ENCODE measurements around the gene PDCD5. TPM values are rescaled to one million over a fixed set of nuclear protein-coding genes. Genes with fewer than 3 reads are reported as not detected.

PDCD5 gene
- total RNA-seq, 1 experiment from 2014 or later = 118 TPM

DNA sequence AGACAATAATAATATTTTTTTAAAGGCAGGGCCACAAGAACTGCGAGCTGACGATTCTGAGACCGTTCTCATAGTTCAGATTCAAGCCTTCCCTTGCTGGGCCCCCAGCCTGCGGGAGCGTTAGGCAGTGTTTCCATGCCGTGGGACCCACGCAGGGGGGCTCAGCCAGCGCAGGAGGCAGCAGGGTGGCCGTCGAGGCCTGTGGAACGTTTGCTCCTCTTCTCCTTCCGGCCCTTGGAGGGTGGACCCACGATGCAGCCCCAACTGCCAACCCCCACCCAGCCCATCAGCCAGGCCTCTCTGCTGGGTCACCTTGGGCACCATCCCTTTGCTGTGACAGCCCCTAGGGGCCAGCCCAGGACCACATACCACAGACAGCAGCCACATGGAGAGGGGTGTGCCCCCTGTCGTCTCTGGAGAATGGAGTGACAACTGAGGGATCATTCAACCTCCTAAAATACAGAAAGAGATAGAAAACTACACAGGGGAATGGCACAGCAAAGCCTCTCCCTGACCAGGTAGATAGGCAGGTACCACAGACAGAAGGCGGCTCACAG lies 46.8 kb downstream of the PDCD5 start:
- Histone ChIP-seq H2BK120ac (ENCODE audit: low read depth, low read length, poor library complexity, severe bottlenecking) (no peak overlapping the region), H3K9me3 (ENCODE audit: control insufficient read depth, low read depth, low read length) (no peaks in the 10 kb centered on the region), H2BK20ac (ENCODE audit: low read depth, low read length, poor library complexity, severe bottlenecking) (no peak overlapping the region), H3K27ac (ENCODE audit: insufficient read length, low read depth, low read length) (no peak overlapping the region), H3K23ac (ENCODE audit: insufficient read length, low read depth, low read length) (no peak overlapping the region), H3K18ac (ENCODE audit: insufficient read length, low read depth, low read length) (no peak overlapping the region), H3T11ph (ENCODE audit: low read length) (no peak overlapping the region), H3K9ac (ENCODE audit: extremely low read depth, insufficient read length, low read length) (no peak overlapping the region), H3K79me1 (ENCODE audit: insufficient read depth, low read depth, low read length, poor library complexity, severe bottlenecking) (no peaks in the 10 kb centered on the region), H2BK5ac (ENCODE audit: insufficient read length, low read length) (no peak overlapping the region), H2AFZ (ENCODE audit: low read length) (no peak overlapping the region), H3K56ac (ENCODE audit: insufficient read length, low read depth, low read length) (no peak overlapping the region), H3K4me2 (ENCODE audit: insufficient read depth, insufficient read length, low read length) (no peak overlapping the region), H3K27me3 (ENCODE audit: insufficient read depth, low read length) (no peaks in the 10 kb centered on the region), H3K4ac (ENCODE audit: low read depth, low read length) (no peak overlapping the region), H3K14ac (ENCODE audit: insufficient read depth, low read length) (no peak overlapping the region), H4K20me1 (ENCODE audit: control insufficient read depth, insufficient read depth, insufficient read length) (no peaks in the 10 kb centered on the region), H3K79me2 (ENCODE audit: insufficient read depth, low read length) (no peaks in the 10 kb centered on the region), H3K23me2 (ENCODE audit: insufficient read length, low read depth, low read length, poor library complexity, severe bottlenecking) (no peaks in the 10 kb centered on the region), H2BK15ac (ENCODE audit: low read depth, low read length) (no peak overlapping the region), H2AK5ac (ENCODE audit: insufficient read length, low read length) (no peak overlapping the region), H4K8ac (replicated peaks; ENCODE audit: insufficient read length, low read depth, low read length) (no peak overlapping the region), H4K5ac (ENCODE audit: insufficient read length, low read depth, low read length) (no peak overlapping the region), H2BK12ac (ENCODE audit: insufficient read length, low read depth, low read length) (no peak overlapping the region), H4K91ac (ENCODE audit: insufficient read length, low read depth, low read length) (no peak overlapping the region), H3K4me1 (ENCODE audit: insufficient read depth, low read length) (no peaks in the 10 kb centered on the region)
- Mint-ChIP-seq H3K27me3 (ENCODE audit: low read depth) (no peaks in the 10 kb centered on the region; the same call in none of the 2 replicates), H3K36me3 (ENCODE audit: insufficient read depth in 1 of 3, low read depth in 3 of 3) (peaks cover 5 to 57% (median 37%) of the 10 kb centered on the region in 3 experiments; a peak in 6 of 7 replicates), H3K4me1 (no peaks in the 10 kb centered on the region), H3K27ac (no peak overlapping the region), H3K4me3 (no peak overlapping the region), H3K9me3 (no peaks in the 10 kb centered on the region)
- no peak for DNase-seq
- TF ChIP-seq, protein P1, sequence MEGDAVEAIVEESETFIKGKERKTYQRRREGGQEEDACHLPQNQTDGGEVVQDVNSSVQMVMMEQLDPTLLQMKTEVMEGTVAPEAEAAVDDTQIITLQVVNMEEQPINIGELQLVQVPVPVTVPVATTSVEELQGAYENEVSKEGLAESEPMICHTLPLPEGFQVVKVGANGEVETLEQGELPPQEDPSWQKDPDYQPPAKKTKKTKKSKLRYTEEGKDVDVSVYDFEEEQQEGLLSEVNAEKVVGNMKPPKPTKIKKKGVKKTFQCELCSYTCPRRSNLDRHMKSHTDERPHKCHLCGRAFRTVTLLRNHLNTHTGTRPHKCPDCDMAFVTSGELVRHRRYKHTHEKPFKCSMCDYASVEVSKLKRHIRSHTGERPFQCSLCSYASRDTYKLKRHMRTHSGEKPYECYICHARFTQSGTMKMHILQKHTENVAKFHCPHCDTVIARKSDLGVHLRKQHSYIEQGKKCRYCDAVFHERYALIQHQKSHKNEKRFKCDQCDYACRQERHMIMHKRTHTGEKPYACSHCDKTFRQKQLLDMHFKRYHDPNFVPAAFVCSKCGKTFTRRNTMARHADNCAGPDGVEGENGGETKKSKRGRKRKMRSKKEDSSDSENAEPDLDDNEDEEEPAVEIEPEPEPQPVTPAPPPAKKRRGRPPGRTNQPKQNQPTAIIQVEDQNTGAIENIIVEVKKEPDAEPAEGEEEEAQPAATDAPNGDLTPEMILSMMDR (conservative IDR thresholded peaks at IDR 0.05) = no peak
- WGBS (ENCODE audit: extremely low coverage, insufficient read length, low lambda C conversion rate) = no CpG with 5 or more reads among the region's 15 CpGs
